ENCODE results near the gene BMP7. TPM values are rescaled to one million over a fixed set of nuclear protein-coding genes. Genes with fewer than 3 reads are reported as not detected.

BMP7 gene
- total RNA-seq, 1 experiment from 2014 or later = 0.13 TPM

GRCh38 chr20:57234556-57235251, 31.7 kb downstream of the BMP7 start:
- Histone ChIP-seq H3K4me2 (no peak overlapping the region), H3K27ac (no peak overlapping the region), H2AFZ (no peak overlapping the region), H3K27me3 (ENCODE audit: insufficient read depth, low read depth) (peaks cover 64% of the 10 kb centered on the region), H3K9me2 (ENCODE audit: insufficient read depth) (no peaks in the 10 kb centered on the region), H3K79me2 (ENCODE audit: low read depth) (no peaks in the 10 kb centered on the region), H4K20me1 (ENCODE audit: insufficient read depth) (no peaks in the 10 kb centered on the region), H3F3A (ENCODE audit: insufficient read depth, low read depth) (no peaks in the 10 kb centered on the region), H3K4me1 (replicated peaks; ENCODE audit: insufficient read depth) (peaks cover 4% of the 10 kb centered on the region), H3K9me3 (ENCODE audit: insufficient read depth, low read depth) (no peaks in the 10 kb centered on the region; the same call in 1 of the 2 replicates), H3K36me3 (ENCODE audit: low read depth) (no peaks in the 10 kb centered on the region), H3K4me3 (no peak overlapping the region)
- BruUV-seq (replicated peaks) = no TSS peak
- no peak for DNase-seq
- intact Hi-C loops (cut with micrococcal nuclease; ENCODE audit: unreplicated experiment) = no loop called here
- ChIA-PET CTCF (no interaction called here), POLR2A (ENCODE audit: unreplicated experiment) (no interaction called here)
- TF ChIP-seq CTCF (conservative IDR thresholded peaks at IDR 0.05) = no peak
- no peak for TF ChIP-seq EZH2 (IDR thresholded peaks at IDR 0.05; ENCODE audit: low read depth)

GRCh38 chr20:57231951-57232428, 34.5 kb downstream of the BMP7 start:
- Histone ChIP-seq H3K27ac (no peak overlapping the region), H3K27me3 (ENCODE audit: insufficient read depth, low read depth) (peaks cover 47% of the 10 kb centered on the region), H3K9me2 (ENCODE audit: insufficient read depth) (no peaks in the 10 kb centered on the region), H3F3A (ENCODE audit: insufficient read depth, low read depth) (no peaks in the 10 kb centered on the region), H2AFZ (no peak overlapping the region), H3K79me2 (ENCODE audit: low read depth) (no peaks in the 10 kb centered on the region), H3K4me3 (no peak overlapping the region), H3K4me2 (no peak overlapping the region), H3K9me3 (ENCODE audit: insufficient read depth, low read depth) (no peaks in the 10 kb centered on the region; the same call in 1 of the 2 replicates), H3K4me1 (replicated peaks; ENCODE audit: insufficient read depth) (peaks cover 10% of the 10 kb centered on the region), H3K36me3 (ENCODE audit: low read depth) (no peaks in the 10 kb centered on the region), H4K20me1 (ENCODE audit: insufficient read depth) (no peaks in the 10 kb centered on the region)
- ChIA-PET POLR2A (ENCODE audit: unreplicated experiment) (no interaction called here), CTCF (no interaction called here)
- no peak for DNase-seq
- BruUV-seq (replicated peaks) = no TSS peak
- intact Hi-C loops (cut with micrococcal nuclease; ENCODE audit: unreplicated experiment) = no loop called here
- no peak for TF ChIP-seq EZH2 (IDR thresholded peaks at IDR 0.05; ENCODE audit: low read depth)
- no peak for TF ChIP-seq CTCF (conservative IDR thresholded peaks at IDR 0.05)

- peaks cover 39% of the 10 kb centered on the region for H3K27me3 ChIP-seq (ENCODE audit: insufficient read depth, low read depth)
- H2AFZ ChIP-seq = no peak overlapping the region
- H3K4me1 ChIP-seq (replicated peaks; ENCODE audit: insufficient read depth) = peaks cover 10% of the 10 kb centered on the region
- ChIA-PET POLR2A (ENCODE audit: unreplicated experiment) (no interaction called here), CTCF (no interaction called here)
- H3F3A ChIP-seq (ENCODE audit: insufficient read depth, low read depth) = no peaks in the 10 kb centered on the region
- H3K4me3 ChIP-seq = no peak overlapping the region
- no peak overlapping the region for H3K27ac ChIP-seq
- intact Hi-C loops (cut with micrococcal nuclease; ENCODE audit: unreplicated experiment) = no loop called here
- no TSS peak for BruUV-seq (replicated peaks)
- no peaks in the 10 kb centered on the region; the same call in 1 of the 2 replicates for H3K9me3 ChIP-seq (ENCODE audit: insufficient read depth, low read depth)
- no peaks in the 10 kb centered on the region for H4K20me1 ChIP-seq (ENCODE audit: insufficient read depth)
- H3K4me2 ChIP-seq = no peak overlapping the region
- no peak for TF ChIP-seq CTCF (conservative IDR thresholded peaks at IDR 0.05)
- no peak for TF ChIP-seq EZH2 (IDR thresholded peaks at IDR 0.05; ENCODE audit: low read depth)
- H3K79me2 ChIP-seq (ENCODE audit: low read depth) = no peaks in the 10 kb centered on the region
- no peak for DNase-seq
- H3K36me3 ChIP-seq (ENCODE audit: low read depth) = no peaks in the 10 kb centered on the region
- no peaks in the 10 kb centered on the region for H3K9me2 ChIP-seq (ENCODE audit: insufficient read depth)
These were observed 35.3 kb downstream of the BMP7 start for GRCh38 chr20:57231161-57231560.
